ENCODE results near the gene DGCR2. TPM values are rescaled to one million over a fixed set of nuclear protein-coding genes. Genes with fewer than 3 reads are reported as not detected.
A peak's percentile ranks its signal among the peaks of the same experiment; 100 is the strongest.

DGCR2 gene
- total and polyA plus RNA-seq, 3 donors from 2014 or later = 64.6 to 106 (median 89.5) TPM

- Histone ChIP-seq H3K4me1 (no peaks in the 10 kb centered on the region), H3K27ac (no peak overlapping the region), H3K27me3 (no peaks in the 10 kb centered on the region), H3K9me3 (no peaks in the 10 kb centered on the region), H3K4me3 (peak overlapping the region; percentile 18 to 30), H3K36me3 (ENCODE audit: low read depth, missing control alignments) (no peaks in the 10 kb centered on the region)
- peak; percentile 36 for DNase-seq
- no peak for TF ChIP-seq POLR2A (IDR thresholded peaks at IDR 0.05)
- WGBS, 2 donors = 3% methylated on average over 42 to 70 of the region's 92 CpGs
- intact Hi-C loops (cut with DNase I; ENCODE audit: low total_unique reads) = no loop called here
These were observed 27.1 kb upstream of the DGCR2 start for GRCh38 chr22:19149047-19149883.

- no peak for DNase-seq
These were observed 26.3 kb upstream of the DGCR2 start for GRCh38 chr22:19148417-19149046.

GRCh38 chr22:19147195-19147780, 25.1 kb upstream of the DGCR2 start:
- DNase-seq = no peak
- intact Hi-C loops (cut with DNase I; ENCODE audit: low total_unique reads) = no loop called here
- Histone ChIP-seq H3K4me3 (no peak overlapping the region), H3K9me3 (no peaks in the 10 kb centered on the region), H3K36me3 (ENCODE audit: low read depth, missing control alignments) (no peaks in the 10 kb centered on the region), H3K27ac (no peak overlapping the region), H3K27me3 (no peaks in the 10 kb centered on the region), H3K4me1 (peaks cover 7% of the 10 kb centered on the region)
- 39 to 47% methylated on average over 6 to 9 of the region's 9 CpGs for WGBS, 2 donors
- TF ChIP-seq POLR2A (IDR thresholded peaks at IDR 0.05) (no peak), CTCF (IDR thresholded peaks at IDR 0.05) (no peak)

More at GRCh38 chr22:19148417-19149046, 26.3 kb upstream of the DGCR2 start:
- no peak overlapping the region for H3K27ac ChIP-seq
- TF ChIP-seq POLR2A (IDR thresholded peaks at IDR 0.05) = no peak
- no peak for TF ChIP-seq CTCF (IDR thresholded peaks at IDR 0.05)
- H3K9me3 ChIP-seq = no peaks in the 10 kb centered on the region
- H3K4me3 ChIP-seq = peak overlapping the region in 1 of 2 donors; percentile 30
- H3K4me1 ChIP-seq = peaks cover 4% of the 10 kb centered on the region
- no peaks in the 10 kb centered on the region for H3K36me3 ChIP-seq (ENCODE audit: low read depth, missing control alignments)
- intact Hi-C loops (cut with DNase I; ENCODE audit: low total_unique reads) = no loop called here
- WGBS, 2 donors = 20 to 48% methylated on average over 12 to 33 of the region's 33 CpGs
- no peaks in the 10 kb centered on the region for H3K27me3 ChIP-seq

- intact Hi-C loops (cut with DNase I; ENCODE audit: low total_unique reads) = no loop called here
- no peaks in the 10 kb centered on the region for H3K27me3 ChIP-seq
- no peaks in the 10 kb centered on the region for H3K36me3 ChIP-seq (ENCODE audit: low read depth, missing control alignments)
- no peak for TF ChIP-seq POLR2A (IDR thresholded peaks at IDR 0.05)
- no peak for TF ChIP-seq CTCF (IDR thresholded peaks at IDR 0.05)
- H3K27ac ChIP-seq = no peak overlapping the region
- no peak overlapping the region for H3K4me3 ChIP-seq
- no peaks in the 10 kb centered on the region for H3K9me3 ChIP-seq
- no peak for DNase-seq
- WGBS, 2 donors = 63 to 80% methylated on average over 11 of the region's 11 CpGs
- H3K4me1 ChIP-seq = peaks cover 7% of the 10 kb centered on the region
These were observed 24.2 kb upstream of the DGCR2 start for GRCh38 chr22:19146215-19146968.
